ENCODE data around the gene SALL1.

Gene SALL1

DNA sequence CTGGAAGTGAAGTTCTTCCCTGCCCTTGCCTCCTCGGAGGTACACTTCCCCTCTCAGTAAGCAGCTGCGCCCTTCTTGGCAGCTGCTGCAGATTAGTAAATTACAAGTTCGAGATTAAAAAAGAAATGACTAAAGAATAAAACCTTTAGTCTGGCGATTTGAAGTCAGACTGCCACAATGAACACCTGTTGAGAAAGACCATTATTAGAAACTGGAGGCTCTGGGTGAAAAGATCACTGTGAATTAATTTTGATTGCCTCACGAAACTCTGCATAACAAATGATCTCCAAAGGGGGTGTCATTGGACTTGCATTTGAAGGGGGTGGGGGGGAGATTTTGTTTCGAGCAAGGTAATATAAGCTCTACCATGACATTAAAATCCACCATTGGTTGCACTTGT lies 39.3 kb downstream of the SALL1 start:
- DNase-seq (ENCODE audit: low spot score), result no peak

DNA sequence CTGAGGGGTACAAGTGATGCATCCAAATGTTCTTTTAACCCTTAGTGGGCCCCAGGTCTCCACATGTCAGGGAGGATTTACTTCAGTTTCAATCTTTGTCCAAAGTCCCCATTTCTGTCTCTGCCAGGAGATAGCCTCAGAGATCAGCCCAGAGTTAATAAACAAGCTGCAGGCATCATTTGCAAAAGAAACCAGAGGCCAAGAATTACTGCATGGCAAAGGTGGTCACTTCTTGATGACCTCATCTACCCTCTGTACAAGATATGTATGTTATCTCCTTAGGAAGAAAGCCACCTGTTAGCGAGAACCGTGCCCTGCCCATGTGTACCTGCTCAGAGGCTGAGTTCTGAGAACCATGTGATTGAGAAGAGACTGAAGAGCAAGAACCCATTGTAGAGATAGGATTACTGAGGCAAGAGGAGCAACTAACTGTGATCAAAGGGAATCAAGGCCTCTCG lies 40.3 kb downstream of the SALL1 start:
- no peak for DNase-seq (ENCODE audit: low spot score)

DNA sequence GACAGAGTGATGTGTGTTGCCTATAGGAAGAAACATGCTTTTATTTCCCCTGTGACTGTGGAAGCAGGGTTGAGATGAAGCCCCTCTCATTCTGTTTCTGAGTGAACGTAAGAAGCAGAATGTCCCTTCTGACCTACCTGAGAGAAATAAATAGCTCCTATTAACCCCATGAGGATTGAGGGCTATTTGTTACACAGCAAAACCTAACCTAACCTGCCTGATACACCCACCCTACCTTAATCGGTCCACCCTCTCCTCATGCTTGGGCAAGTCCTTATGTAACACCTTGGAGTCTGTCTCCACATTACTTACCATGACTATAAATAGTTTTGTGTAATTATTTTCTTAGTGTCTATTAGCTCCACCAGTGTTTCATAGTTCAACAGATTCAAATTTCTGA lies 41.9 kb downstream of the SALL1 start:
- no peak for DNase-seq (ENCODE audit: low spot score)

DNA sequence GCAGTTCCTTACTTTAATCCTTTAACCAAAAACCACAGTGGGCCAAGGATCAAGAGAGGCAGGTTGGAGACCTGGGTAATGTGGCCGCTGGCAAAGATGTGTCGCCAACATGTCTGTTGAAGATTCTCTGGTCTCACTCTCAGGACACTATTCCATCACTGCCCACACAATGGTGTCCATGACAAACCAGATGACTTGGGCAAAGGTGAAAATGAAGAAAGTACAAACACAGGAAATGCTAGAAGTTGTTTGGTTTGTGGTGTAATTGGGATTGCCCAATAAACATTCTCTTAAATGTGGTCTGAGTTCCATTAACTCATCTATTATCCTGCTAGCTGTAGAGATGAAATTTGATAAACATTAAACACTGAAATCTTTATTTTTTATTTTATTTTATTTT lies 43.3 kb downstream of the SALL1 start:
- DNase-seq (ENCODE audit: low spot score), result no peak

DNA sequence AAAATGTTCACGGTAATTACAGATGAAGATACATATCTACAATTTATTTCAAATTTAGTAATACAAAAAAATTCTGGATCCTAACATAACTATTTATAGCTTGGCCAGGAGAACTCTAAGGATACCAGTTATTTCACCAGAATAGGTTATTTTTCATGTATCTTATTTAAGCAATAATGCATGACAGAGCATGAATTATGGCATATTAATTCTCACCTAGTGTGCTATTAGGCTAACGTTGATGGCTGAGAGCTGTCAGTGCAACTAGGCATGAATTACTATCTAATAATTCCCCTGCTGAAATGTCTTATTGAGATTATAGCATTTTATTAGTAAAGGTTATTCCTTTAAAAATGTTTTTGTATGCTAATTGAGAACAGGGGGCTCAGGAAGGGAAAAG lies 44.5 kb downstream of the SALL1 start:
- DNase-seq (ENCODE audit: low spot score), result no peak

DNA sequence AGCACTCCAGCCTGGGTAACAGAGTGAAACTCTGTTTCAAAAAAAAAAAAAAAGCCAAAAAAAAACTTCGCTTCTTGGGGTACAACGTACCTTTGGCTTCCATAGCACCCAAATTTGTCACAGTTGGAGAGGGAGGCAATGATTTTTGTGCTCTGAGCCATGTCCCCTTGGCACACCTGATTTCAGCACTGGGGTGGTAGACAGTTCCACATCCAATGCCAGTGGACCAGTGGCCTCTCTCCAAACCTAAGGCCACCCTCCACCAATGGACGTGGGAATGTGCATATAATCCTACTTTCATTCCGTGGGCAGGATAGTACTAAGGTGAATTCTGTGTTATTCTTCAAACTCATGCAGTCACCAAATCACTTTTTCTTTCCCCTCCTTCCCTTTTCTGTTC lies 47.5 kb downstream of the SALL1 start:
- no peak for DNase-seq (ENCODE audit: low spot score)

DNA sequence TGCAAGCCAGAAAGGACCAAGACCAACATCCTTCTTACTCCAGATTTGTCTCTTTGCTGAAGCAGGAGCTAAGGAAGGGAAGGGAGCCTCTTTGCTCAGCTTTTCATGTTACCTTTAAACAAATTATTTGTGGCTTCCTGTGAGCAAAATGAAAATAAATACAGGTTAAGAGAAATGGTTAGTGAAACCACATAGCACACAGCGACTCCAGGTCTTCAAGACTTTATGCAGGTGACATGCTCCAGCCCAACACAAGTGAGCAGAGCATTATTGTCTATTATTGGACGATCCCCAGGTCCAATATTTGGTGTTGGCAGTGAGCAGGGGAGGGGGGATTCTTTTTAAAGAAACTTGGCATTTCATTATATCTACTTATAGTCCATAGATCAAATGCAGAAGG lies 53.3 kb downstream of the SALL1 start:
- DNase-seq (ENCODE audit: low spot score), result no peak

DNA sequence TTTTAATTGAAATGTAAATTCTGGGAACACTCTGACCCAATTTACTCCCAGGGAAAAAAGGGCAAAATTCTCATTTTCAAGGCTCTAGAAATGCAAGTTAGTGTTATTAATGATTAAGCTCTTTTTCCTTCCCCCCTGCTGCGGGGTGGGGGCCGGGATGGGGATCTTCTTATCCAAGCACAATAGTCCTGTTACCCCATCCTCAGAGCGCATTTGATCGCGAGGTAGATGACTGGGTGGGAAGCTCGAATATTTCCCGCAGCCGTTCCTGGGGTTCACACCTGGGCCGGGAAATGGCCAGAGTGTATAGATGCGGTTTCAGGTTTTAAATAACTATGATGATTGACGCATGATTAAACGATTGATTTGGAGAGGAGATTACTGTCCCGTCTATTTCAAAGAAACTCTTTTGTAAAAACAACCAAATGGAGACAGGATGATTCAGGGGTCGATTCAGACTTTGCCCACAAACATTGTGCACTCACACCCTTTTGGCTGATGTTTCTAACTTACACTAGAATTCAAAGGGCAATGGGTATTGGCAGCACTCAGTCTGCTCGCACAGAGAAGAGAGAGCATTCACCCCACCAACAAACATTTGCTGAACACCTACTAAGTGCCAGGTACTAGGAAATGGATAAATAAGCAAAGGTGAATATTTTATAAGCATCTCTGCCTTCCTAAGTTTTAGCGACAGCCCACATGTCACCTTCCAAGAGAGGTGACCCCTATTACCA lies 55.0 kb downstream of the SALL1 start:
- DNase-seq (ENCODE audit: low spot score), result no peak

DNA sequence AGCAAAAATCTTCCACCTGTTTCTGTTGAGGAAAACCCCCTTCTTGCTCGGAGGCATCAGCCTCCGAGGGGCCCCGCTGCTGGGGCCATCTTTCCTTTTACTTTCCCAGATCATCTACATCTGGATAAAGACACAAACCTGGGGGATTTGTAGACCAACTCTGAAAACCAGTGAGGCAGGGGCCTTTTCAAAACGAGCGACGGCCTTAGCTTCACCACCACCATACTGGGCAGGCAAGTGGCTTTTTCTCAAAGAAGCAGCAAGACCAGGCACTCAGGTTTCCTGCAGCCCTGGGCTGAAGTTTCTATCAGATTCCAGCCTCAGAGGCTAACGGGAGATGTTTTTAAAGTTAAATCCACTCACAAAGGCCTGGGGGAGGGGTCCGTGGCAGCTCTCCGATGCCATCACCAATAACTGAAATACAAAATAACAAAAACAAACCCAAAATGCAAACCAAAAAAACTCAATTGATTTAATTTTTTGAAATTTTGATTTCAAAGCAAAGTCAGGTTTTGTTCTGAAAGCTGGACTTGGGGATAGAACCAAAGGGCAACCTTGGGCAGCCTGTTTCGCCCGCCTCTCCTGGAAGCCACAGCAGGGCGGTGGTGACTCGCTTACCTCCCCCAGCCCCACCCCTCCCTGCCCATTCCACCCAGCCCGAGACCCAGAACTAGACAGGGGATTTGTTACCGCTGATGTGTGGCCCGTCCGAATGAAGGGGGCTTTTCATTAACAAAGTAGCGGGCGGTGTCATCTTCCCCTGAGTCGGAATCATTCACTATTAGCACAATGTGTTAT lies 55.8 kb downstream of the SALL1 start:
- DNase-seq (ENCODE audit: low spot score), result no peak

DNA sequence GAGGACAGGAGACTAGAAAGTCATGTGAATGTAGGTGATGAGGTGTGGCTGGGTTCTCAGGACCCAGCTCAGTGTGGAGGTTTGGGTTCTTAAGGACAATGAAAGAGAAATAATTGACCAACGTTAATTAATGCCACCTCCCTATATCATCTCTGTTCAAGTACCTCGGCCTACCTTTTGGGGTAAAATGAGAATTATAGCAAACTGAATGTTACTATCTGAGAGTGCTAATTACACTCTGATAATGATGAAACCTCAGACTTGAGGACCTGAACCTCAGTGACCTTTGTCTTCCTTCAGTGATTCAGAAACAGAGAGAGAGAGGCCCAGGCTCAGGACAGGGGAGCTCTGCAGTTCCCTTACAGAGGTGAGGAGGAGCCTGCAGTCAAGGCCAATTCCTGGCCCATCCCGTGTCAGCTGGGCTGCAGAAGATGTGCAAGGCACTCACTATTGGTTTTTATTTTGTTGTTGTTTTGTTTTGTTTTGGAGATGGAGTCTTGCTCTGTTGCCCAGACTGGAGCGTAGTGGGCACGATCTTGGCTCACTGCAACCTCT lies 57.3 kb downstream of the SALL1 start:
- DNase-seq (ENCODE audit: low spot score), result no peak

Data from hematopoietic multipotent progenitor cell treated with erythropoietin and hydrocortisone succinate and interleukin-3 and kit ligand, for 17 days (in vitro differentiated cells).